Endothelial cell of umbilical vein (primary cell): ENCODE data around the gene FMN2. TPM values are rescaled to one million over a fixed set of nuclear protein-coding genes. Genes with fewer than 3 reads are reported as not detected.

Source experiments
- BruUV-seq: library from RNA; stranded (reverse); fragments of 400-500 nt; replicated peaks from 2 replicates; lab custom pipeline; 2021; lab: Mats Ljungman, UMichigan
- CTCF ChIA-PET: fragments of 300-600, 350-600 bp; sonication (Branson Sonifier 250); formaldehyde crosslinking; loops from one replicate; lab custom pipeline; 2021; ENCODE audit warnings: antibody characterized with exemption, inconsistent platforms; lab: Charles Lee
- POLR2A ChIA-PET: fragments of 300-600, 350-600 bp; sonication (Branson Sonifier 250); formaldehyde crosslinking; loops from one replicate; lab custom pipeline; 2021; ENCODE audit warnings: antibody characterized with exemption, inconsistent platforms; lab: Charles Lee
- DNase-seq: peaks from one replicate; pipeline ENCODE4 v3.0.0-alpha.2; 2011; ENCODE audit warnings: low read depth, low spot score
- FAIRE-seq: peaks from 2 replicates; lab custom pipeline; 2011; peaks lifted over from hg19 to GRCh38; lab: Jason Lieb, UNC
- H2AFZ ChIP-seq: 2 replicates; pipeline ENCODE4 v1.6.0; 2012; ENCODE audit warnings: low read depth, low read length, control low read depth, inconsistent platforms
- H3K27ac ChIP-seq: 2 replicates; pipeline ENCODE4 v1.5.1; 2011; ENCODE audit warnings: low read depth, mild to moderate bottlenecking, control low read depth, low read length, moderate library complexity; ENCODE audit not compliant: insufficient read depth
- H3K27me3 ChIP-seq, 2 experiments: 2 replicates each; pipeline versions ENCODE4 v1.6.0 to v1.6.1; 2011; ENCODE audit warnings: low read length in 2 of 2, mixed read lengths in 1 of 2; ENCODE audit not compliant: control insufficient read depth in 2 of 2, insufficient read depth in 2 of 2
- H3K36me3 ChIP-seq, 2 experiments: 2 replicates in 1 of 2; 3 replicates in 1 of 2; pipeline ENCODE4 v1.5.1; 2011; ENCODE audit warnings: low read length in 2 of 2, mild to moderate bottlenecking in 1 of 2, moderate library complexity in 1 of 2; ENCODE audit not compliant: control insufficient read depth in 2 of 2, insufficient read depth in 2 of 2; ENCODE audit errors: extremely low read depth in 1 of 2
- H3K4me1 ChIP-seq: 3 replicates; pipeline ENCODE4 v1.5.1; 2011; ENCODE audit warnings: mild to moderate bottlenecking, low read length; ENCODE audit not compliant: control insufficient read depth, insufficient read depth; ENCODE audit errors: extremely low read depth
- H3K4me2 ChIP-seq: 2 replicates; pipeline ENCODE4 v1.6.1; 2011; ENCODE audit warnings: low read length, control low read depth, mixed read lengths; ENCODE audit not compliant: insufficient read depth
- H3K4me3 ChIP-seq, 3 experiments: fragments of 200-600 bp in 1 of 3; sonication (generic), shearing (Covaris generic) in 1 of 3; replicated peaks in 1 of 3; 2 replicates each; pipeline ENCODE4 v1.5.1; 2011 to 2016; ENCODE audit warnings: control low read depth in 3 of 3, low read length in 3 of 3, mild to moderate bottlenecking in 2 of 3, inconsistent platforms in 1 of 3, low read depth in 1 of 3, moderate library complexity in 1 of 3; ENCODE audit not compliant: insufficient read depth in 1 of 3
- H3K79me2 ChIP-seq: 2 replicates; pipeline ENCODE4 v1.6.0; 2012; ENCODE audit warnings: low read length, inconsistent platforms; ENCODE audit not compliant: control insufficient read depth, insufficient read depth
- H3K9ac ChIP-seq: replicated peaks from 2 replicates; pipeline ENCODE3; 2011; ENCODE audit warnings: low read length, control low read depth; ENCODE audit not compliant: insufficient read depth; ENCODE audit errors: extremely low read depth
- H3K9me1 ChIP-seq: replicated peaks from 3 replicates; pipeline ENCODE4 v1.6.0; 2011; ENCODE audit warnings: mild to moderate bottlenecking, low read length; ENCODE audit not compliant: control insufficient read depth, insufficient read depth; ENCODE audit errors: extremely low read depth
- H3K9me3 ChIP-seq: replicated peaks from 2 replicates; pipeline ENCODE4 v1.5.1; 2012; ENCODE audit warnings: low read length, inconsistent platforms; ENCODE audit not compliant: control insufficient read depth, insufficient read depth
- H4K20me1 ChIP-seq: replicated peaks from 2 replicates; pipeline ENCODE3; 2011; ENCODE audit warnings: mild to moderate bottlenecking, low read length; ENCODE audit not compliant: control insufficient read depth, insufficient read depth; ENCODE audit errors: extremely low read depth
- CTCF ChIP-seq, 2 donors: IDR thresholded peaks; 1 replicate in 1 of 2; 2 replicates in 1 of 2; pipeline ENCODE4 v1.5.1; 2011; ENCODE audit warnings: low read length in 2 of 2, mild to moderate bottlenecking in 2 of 2, moderate library complexity in 2 of 2, control low read depth in 1 of 2, inconsistent platforms in 1 of 2, low read depth in 1 of 2; ENCODE audit not compliant: insufficient read depth in 1 of 2; ENCODE audit errors: extremely low read depth in 1 of 2
- EZH2 ChIP-seq: IDR thresholded peaks from 2 replicates; pipeline ENCODE4 v1.6.1; 2012; ENCODE audit warnings: borderline replicate concordance, low read depth, mild to moderate bottlenecking, moderate library complexity, low read length, inconsistent platforms; ENCODE audit not compliant: severe bottlenecking
- FOS ChIP-seq: IDR thresholded peaks from 2 replicates; pipeline ENCODE4 v1.6.1; 2011; ENCODE audit warnings: mild to moderate bottlenecking, low read length, moderate library complexity, borderline replicate concordance; ENCODE audit not compliant: insufficient read depth
- GATA2 ChIP-seq: IDR thresholded peaks from 2 replicates; pipeline ENCODE4 v1.7.0; 2011; ENCODE audit warnings: low read depth, mild to moderate bottlenecking, moderate library complexity, mixed read lengths, low read length; ENCODE audit not compliant: insufficient read length, insufficient read depth
- JUN ChIP-seq: IDR thresholded peaks from 2 replicates; pipeline ENCODE4 v1.6.1; 2011; ENCODE audit warnings: borderline replicate concordance, low read depth; ENCODE audit not compliant: insufficient read length, insufficient read depth
- MAX ChIP-seq: IDR thresholded peaks from 2 replicates; pipeline ENCODE4 v1.6.1; 2011; ENCODE audit not compliant: insufficient read depth, insufficient read length
- MYC ChIP-seq: IDR thresholded peaks from one replicate; pipeline ENCODE4 v1.6.1; 2011; ENCODE audit warnings: mild to moderate bottlenecking, low read depth, low read length
- POLR2A ChIP-seq: IDR thresholded peaks from 2 replicates; pipeline ENCODE4 v1.6.1; 2012; ENCODE audit warnings: low read depth, mild to moderate bottlenecking, control low read depth, low read length
- POLR2AphosphoS5 ChIP-seq: IDR thresholded peaks from 2 replicates; pipeline ENCODE4 v1.6.1; 2012; ENCODE audit warnings: low read depth, mild to moderate bottlenecking, control low read depth, low read length, moderate library complexity; ENCODE audit not compliant: insufficient read depth
- dilution Hi-C: fragments of 300-500 bp; cut with MboI; formaldehyde crosslinking; loops from one replicate; pipeline ENCODE4 v1.15.0; 2019; ENCODE audit warnings: low sequenced_read_pairs; ENCODE audit not compliant: extremely low pct_ligation_motif_present
- intact Hi-C: fragments of 100-400 bp; cut with micrococcal nuclease; formaldehyde crosslinking; loops from one replicate; pipeline ENCODE4 v1.10.0; 2022
- polyA plus RNA-seq, 4 experiments: library from polyadenylated mRNA; depleted of rRNA in 3 of 4; stranded (reverse) in 3 of 4; unstranded in 1 of 4; fragments of >200 nt; gene quantifications; 2 replicates each; pipeline versions ENCODE4 v1.2.1 to v1.2.3, GENCODE V29; 2011 to 2012; ENCODE audit warnings: missing spikeins in 1 of 4
- total RNA-seq: library from RNA; stranded (reverse); gene quantifications from 2 replicates; pipeline ENCODE4 v1.2.3, GENCODE V29; 2021

Gene FMN2
- total and polyA plus RNA-seq, 2 donors (not counting 3 experiments of a cell fraction or from before 2014, with no cell fraction given): not detected

- POLR2A ChIA-PET: no interaction called here
- Histone ChIP-seq H3K9ac (no peak overlapping the region), H3K36me3 (no peaks in the 10 kb centered on the region), H3K27ac (no peak overlapping the region), H3K27me3 (no peaks in the 10 kb centered on the region), H3K9me1 (no peaks in the 10 kb centered on the region), H4K20me1 (no peaks in the 10 kb centered on the region), H2AFZ (no peak overlapping the region), H3K4me2 (no peak overlapping the region), H3K79me2 (no peaks in the 10 kb centered on the region), H3K4me1 (no peaks in the 10 kb centered on the region), H3K4me3 (no peak overlapping the region), H3K9me3 (no peaks in the 10 kb centered on the region)
- intact Hi-C loops (no loop called here), dilution Hi-C loops (no loop called here)
- no peak for DNase-seq
- CTCF ChIA-PET: no interaction called here
- TF ChIP-seq GATA2 (no peak), POLR2A (no peak), FOS (no peak), POLR2AphosphoS5 (no peak), MAX (no peak), JUN (no peak), EZH2 (no peak), MYC (no peak), CTCF (IDR thresholded peaks at IDR 0.05; ENCODE audit: extremely low read depth in 1 of 2, insufficient read depth in 1 of 2, low read depth in 1 of 2, low read length in 2 of 2) (no peak)
- FAIRE-seq: no peak
- no TSS peak for BruUV-seq
These were observed 189.1 kb downstream of the FMN2 start for GRCh38 chr1:240280560-240281322.
